Measurements from ENCODE around the gene LRRC53. TPM values are rescaled to one million over a fixed set of nuclear protein-coding genes. Genes with fewer than 3 reads are reported as not detected.

The LRRC53 gene
- total and polyA plus RNA-seq, 2 of the 8 experiments (the other 6 are each of a cell fraction or from before 2014, with no cell fraction given) = not detected

- Histone ChIP-seq H4K20me1 (replicated peaks in 1 of 2; ENCODE audit: control insufficient read depth in 1 of 2, insufficient read depth in 2 of 2, low read length in 2 of 2) (no peaks in the 10 kb centered on the region), H2BK5ac (ENCODE audit: low read depth, low read length) (no peak overlapping the region), H2AFZ (ENCODE audit: low read length) (0 out of 2 replicates have a peak overlapping the region, but pooled peaks have one; percentile 3), H4K91ac (replicated peaks; ENCODE audit: insufficient read length, low read length) (no peak overlapping the region), H3K23ac (ENCODE audit: insufficient read length) (no peak overlapping the region), H3K79me1 (ENCODE audit: low read depth, low read length) (no peaks in the 10 kb centered on the region), H3K4me3 (ENCODE audit: extremely low read depth in 1 of 4, insufficient read depth in 2 of 4, low read depth in 3 of 4, low read length in 4 of 4) (peak overlapping the region in 1 of 4 experiments; percentile 22; a peak in 1 of 8 replicates), H3K23me2 (ENCODE audit: low read depth, low read length) (no peaks in the 10 kb centered on the region), H4K8ac (ENCODE audit: extremely low read depth, insufficient read depth, low read length) (no peak overlapping the region), H2BK15ac (ENCODE audit: low read length) (no peak overlapping the region), H2AK5ac (ENCODE audit: low read depth, low read length) (no peak overlapping the region), H3K27me3 (replicated peaks in 1 of 4; ENCODE audit: control insufficient read depth in 3 of 4, extremely low read depth in 1 of 4, insufficient read depth in 3 of 4, low read length in 3 of 4) (no peaks in the 10 kb centered on the region), H2BK12ac (ENCODE audit: low read depth, low read length) (no peak overlapping the region; the same call in 1 of the 2 replicates), H3K27ac (ENCODE audit: low read depth, low read length) (no peak overlapping the region), H3K9ac (replicated peaks in 1 of 4; ENCODE audit: extremely low read depth in 1 of 4, low read depth in 3 of 4, low read length in 3 of 4) (no peak overlapping the region), H2BK120ac (replicated peaks; ENCODE audit: low read depth, low read length) (no peak overlapping the region), H3K9me3 (ENCODE audit: insufficient read depth in 2 of 2, low read depth in 1 of 2, low read length in 1 of 2) (no peaks in the 10 kb centered on the region), H3K79me2 (ENCODE audit: control insufficient read depth in 1 of 2, insufficient read depth in 2 of 2, low read length in 2 of 2) (no peaks in the 10 kb centered on the region), H3K14ac (ENCODE audit: insufficient read length) (no peak overlapping the region), H3K4me2 (ENCODE audit: insufficient read depth in 1 of 2, low read depth in 2 of 2, low read length in 2 of 2) (peak overlapping the region; percentile 37 to 43; a peak in 3 of 4 replicates), H4K5ac (ENCODE audit: insufficient read length, low read depth, low read length) (no peak overlapping the region), H3K4ac (replicated peaks; ENCODE audit: insufficient read length, low read depth, low read length) (no peak overlapping the region), H2BK20ac (ENCODE audit: low read length) (no peak overlapping the region), H3K18ac (ENCODE audit: extremely low read depth, low read length) (no peak overlapping the region), H3K36me3 (ENCODE audit: control insufficient read depth in 2 of 4, insufficient read depth in 4 of 4, low read length in 3 of 4) (no peaks in the 10 kb centered on the region), H3K4me1 (replicated peaks in 1 of 4; ENCODE audit: control insufficient read depth in 3 of 4, insufficient read depth in 4 of 4, low read length in 3 of 4) (peaks cover 3 to 15% (median 8%) of the 10 kb centered on the region in 4 experiments; a peak in 6 of 7 replicates), H3K56ac (replicated peaks; ENCODE audit: insufficient read length, low read depth, low read length) (no peak overlapping the region)
- peak; percentile 45; the same call in 1 of the 2 replicates for TF ChIP-seq SP1 (IDR thresholded peaks at IDR 0.05; ENCODE audit: low read depth, low read length)
- no peak for TF ChIP-seq RNF2 (IDR thresholded peaks at IDR 0.05; ENCODE audit: borderline replicate concordance, low read depth, low read length, missing control alignments, poor library complexity, severe bottlenecking)
- peak; percentile 22 for TF ChIP-seq NANOG (IDR thresholded peaks at IDR 0.05; ENCODE audit: insufficient read depth, low read depth, low read length, poor library complexity, severe bottlenecking)
- no peak for TF ChIP-seq GABPA (IDR thresholded peaks at IDR 0.05; ENCODE audit: borderline replicate concordance, insufficient read depth, low read length)
- TF ChIP-seq TEAD4 (IDR thresholded peaks at IDR 0.05; ENCODE audit: low read depth, low read length) = peak; percentile 96
- no peak for TF ChIP-seq CBX5 (IDR thresholded peaks at IDR 0.05; ENCODE audit: low read depth, low read length)
- 0 out of 2 replicates have a peak, but pooled peaks have one; percentile 63 for TF ChIP-seq TCF12 (IDR thresholded peaks at IDR 0.05; ENCODE audit: low read depth, low read length)
- 0 out of 2 replicates have a peak, but pooled peaks have one; percentile 36 for TF ChIP-seq RBBP5 (IDR thresholded peaks at IDR 0.05; ENCODE audit: borderline replicate concordance, low read depth, low read length)
- no peak for TF ChIP-seq KDM4A (IDR thresholded peaks at IDR 0.05; ENCODE audit: low read depth, low read length, severe bottlenecking)
- DNase-seq (ENCODE audit: low read depth in 1 of 2, low spot score in 2 of 2) = peak in 1 of 2 experiments; percentile 59
- WGBS, 2 experiments (ENCODE audit: extremely low coverage in 1 of 2, insufficient coverage in 1 of 2, insufficient read length in 1 of 2, insufficient replicate concordance in 2 of 2, low coverage in 1 of 2, low lambda C conversion rate in 2 of 2, missing lambda C conversion rate in 1 of 2) = 33% methylated on average over 4 of the region's 4 CpGs; no CpG with 5 or more reads in 1 of the 2 experiments
- POLR2A ChIA-PET (ENCODE audit: partially characterized antibody) = no interaction called here
- FAIRE-seq = peak; percentile 82
- CTCF ChIA-PET (ENCODE audit: partially characterized antibody) = interaction anchor here (1.7 to 2.7 kb wide), 2 partner anchors 9 to 19 kb away, joined by 7 to 12 read pairs; partner anchors contain the start of gene LRRC53
Measured at GRCh38 chr1:74522148-74522547, 9.7 kb upstream of the LRRC53 start.

Data from H1 (cell line).